GDM1 (cell line): ENCODE data around the gene DAB2IP.
A peak's percentile ranks its signal among the peaks of the same experiment; 100 is the strongest.

Experiments
- DNase-seq: peaks from one replicate; lab custom pipeline; 2025; lab: John Stamatoyannopoulos, UW

The DAB2IP gene

DNA sequence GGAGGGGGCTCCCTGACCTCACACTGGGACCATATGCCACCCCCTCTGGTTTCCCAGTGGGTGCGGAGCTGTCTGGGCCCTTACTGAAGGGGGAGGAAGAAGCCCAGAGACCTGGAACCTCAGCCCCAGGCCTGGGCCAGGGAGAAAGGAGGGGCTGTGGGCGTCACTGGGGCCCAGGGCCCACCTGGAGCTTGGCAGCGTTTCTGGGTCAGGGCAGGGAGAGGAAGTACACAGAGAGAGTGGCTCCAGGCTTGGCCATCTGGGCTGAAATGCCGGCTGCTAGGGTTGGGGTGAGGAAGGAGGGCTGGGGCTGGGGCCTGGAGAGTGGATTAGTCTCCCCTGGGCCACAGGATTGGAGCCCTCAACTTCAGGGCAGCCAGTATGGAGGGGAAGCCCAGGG lies 6.4 kb upstream of the DAB2IP start:
- no peak for DNase-seq

DNA sequence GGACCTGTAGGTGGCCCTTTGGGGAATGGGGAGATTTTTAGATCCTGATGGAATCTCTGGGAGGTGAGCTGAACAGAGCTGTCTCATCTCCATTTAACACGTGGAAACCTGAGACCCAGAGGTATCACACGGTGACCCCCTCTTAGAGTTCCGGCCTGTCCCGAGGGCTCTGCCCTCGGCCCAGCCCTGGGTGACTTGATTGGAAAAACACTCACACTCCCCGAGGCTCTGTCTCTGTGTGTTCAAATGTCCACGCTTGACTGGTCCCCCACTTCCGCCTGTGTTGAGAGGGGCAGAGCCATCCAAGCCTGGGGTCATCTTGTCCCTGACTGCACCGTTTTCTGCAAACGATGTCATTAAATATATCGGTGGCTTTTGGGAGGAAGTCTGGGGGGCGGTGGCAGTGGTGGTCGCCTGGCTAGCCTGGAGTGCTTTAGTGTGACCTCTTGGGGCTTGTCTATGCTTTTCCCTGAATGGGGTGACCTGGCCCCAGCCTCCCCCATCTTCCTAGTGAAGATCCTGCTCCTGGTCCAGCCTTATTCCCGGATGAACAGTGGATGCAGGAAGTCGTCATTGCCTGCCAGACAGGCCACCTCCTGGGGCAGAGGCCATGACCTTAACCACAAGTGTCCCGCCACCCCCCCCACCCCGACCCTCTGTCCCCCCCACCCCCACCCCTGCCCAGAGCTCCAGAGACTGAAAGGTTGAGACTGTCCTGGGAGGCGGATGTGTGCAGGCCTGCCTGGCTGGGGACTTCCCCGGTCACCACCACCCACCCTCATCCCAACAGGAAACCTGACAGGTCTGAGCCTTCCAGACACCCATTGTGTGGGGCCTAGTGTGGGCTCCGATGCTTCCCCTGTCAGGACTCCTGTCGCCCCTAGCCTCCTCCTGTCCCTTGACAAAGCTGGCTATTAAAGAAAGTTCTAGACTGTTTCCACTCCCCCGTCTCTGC lies 5.3 kb upstream of the DAB2IP start:
- DNase-seq: no peak

DNA sequence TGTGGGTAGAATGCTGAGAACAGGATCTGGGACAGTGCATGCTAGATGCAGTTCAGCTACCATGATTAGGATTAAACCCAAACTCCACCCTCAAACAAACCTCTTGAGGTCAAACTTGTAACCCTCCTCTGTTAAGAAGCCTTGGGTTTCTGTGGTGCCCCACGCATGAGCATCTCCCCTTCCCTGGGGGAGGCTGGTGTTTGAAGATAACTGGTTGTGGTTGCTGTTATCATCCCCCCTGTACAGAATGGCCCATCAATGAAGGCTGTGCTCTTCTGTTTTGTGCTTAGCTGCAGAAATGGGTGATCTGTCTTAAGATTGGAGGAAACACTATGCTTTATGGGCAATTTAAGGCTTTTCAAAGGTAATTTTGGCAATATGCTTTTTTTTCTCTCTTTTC lies 4.4 kb upstream of the DAB2IP start:
- no peak for DNase-seq

DNA sequence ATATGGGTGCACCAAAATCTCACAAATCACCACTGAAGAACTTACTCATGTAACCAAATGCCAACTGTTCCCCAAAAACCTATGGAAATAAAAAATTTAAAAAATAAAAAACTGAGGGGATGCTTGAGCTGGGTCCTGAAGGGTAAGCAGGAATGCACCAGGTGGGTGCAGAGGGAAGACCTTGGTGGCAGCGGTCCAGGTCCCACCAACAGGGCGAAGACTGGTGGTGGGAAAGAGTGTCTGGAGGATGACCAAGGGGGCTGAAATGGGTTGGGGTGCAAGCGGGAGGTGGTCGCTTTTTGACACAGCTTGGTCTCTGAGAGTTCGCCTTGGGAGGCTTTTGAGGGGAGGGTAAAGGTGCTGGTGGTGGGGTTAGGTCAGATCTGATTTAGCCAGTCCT lies 3.3 kb upstream of the DAB2IP start:
- DNase-seq: no peak

DNA sequence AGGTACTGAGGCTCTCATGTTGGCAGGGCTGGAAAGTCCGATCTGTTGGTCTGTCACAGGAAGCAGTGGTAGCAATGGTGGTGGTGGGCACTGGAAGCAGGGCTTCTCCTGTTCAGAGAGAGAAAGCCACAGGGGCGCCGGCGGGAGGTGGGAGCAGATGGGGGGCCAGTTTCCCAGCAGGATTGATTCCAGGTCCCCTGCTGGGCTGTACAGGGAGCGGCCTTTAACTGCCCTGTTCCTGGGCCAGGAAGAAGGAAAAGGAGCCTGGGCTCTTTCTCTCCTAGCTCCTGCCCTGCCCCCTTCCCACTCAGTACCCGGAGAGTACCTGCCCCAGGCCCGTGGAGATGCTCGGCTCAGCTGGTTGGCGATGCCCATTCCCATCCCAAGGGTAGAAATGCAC lies 2.6 kb upstream of the DAB2IP start:
- no peak for DNase-seq

DNA sequence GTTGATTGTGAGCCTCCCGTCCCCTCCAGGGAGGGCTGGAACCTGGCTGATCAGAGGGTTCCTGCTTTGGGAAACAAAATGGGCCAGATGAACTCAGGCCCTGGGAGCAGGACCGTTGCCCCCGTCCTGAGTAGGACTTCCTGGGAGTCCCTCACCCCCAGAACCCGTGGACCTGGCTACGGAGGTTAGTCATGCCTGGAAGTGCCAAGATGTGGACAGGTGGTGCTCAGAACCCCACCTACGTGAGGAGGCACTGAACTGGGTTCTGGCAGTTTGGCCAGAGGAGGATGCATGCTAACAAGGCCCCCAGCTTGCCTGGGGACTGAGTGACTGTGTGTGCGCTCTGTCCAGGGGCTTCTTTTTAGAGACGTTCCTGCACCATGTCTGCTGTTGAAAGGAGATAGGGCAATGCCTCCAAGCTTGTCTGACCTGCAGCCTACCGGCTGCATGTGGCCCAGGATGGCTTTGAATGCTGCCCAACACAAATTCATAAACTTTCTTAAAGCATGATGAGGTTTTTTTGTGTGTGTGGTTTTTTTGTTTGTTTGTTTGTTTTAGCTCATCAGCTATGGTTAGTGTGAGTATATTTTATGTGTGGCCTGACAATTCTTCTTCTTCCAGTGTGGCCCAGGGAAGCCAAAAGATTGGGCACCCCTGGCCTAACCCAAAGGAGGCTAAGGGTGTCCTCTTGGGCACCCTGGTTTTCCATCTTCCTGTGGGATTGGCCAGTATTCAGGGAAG lies 1.8 kb upstream of the DAB2IP start:
- DNase-seq: no peak

DNA sequence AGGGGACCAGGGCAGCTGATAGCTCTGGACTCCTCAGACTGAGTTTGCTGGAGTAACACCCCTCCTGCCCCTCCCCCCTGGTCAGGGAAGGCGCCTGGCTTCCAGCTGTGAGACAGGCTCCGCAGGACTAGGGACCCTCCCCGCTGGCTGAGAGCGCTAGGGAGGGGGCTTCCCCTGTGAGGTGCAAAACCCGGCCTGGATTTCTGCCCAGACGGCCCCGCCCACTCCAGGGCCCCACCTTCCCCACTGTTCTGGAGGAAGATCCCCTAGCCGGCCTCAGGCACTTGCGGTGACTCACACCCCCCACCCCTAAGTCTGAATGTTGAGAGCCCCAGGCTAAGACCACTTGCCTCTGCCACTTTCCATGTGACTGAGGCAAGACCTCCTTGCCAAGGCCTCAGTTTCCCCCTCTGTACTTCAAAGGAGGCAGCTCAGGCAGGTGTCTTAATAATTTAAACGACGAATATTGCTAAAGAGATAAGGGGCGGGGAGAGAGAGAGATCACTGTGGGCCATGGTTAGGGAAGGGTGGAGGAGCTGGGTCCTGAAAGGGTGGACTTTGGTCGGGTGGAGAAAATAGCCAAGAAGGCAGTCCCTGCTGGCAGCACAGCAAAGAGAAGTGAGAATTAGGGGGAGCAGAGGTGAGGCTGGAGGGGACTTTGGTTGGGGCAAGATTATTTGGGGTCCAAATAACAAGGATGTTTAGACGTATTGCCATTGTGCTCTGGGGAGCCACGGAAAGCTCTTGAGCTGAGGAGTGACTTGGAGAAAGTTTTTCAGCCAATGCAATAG lies 1.0 kb upstream of the DAB2IP start:
- peak; percentile 68 for DNase-seq

DNA sequence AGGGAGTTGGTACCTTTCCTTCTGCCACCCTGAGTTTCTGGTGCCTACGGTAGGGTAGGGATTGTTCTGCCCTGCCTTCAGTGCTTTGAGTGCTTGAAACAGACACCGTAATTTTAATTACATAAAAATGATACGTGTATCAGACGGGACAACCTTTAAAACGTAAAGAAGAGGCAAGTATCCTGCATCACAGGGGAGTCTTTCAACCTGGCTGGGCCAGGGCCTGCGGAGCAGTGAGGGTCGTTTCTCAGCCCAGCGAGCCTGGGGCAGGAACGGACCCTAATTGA lies 483 bp upstream of the DAB2IP start:
- no peak for DNase-seq

DNA sequence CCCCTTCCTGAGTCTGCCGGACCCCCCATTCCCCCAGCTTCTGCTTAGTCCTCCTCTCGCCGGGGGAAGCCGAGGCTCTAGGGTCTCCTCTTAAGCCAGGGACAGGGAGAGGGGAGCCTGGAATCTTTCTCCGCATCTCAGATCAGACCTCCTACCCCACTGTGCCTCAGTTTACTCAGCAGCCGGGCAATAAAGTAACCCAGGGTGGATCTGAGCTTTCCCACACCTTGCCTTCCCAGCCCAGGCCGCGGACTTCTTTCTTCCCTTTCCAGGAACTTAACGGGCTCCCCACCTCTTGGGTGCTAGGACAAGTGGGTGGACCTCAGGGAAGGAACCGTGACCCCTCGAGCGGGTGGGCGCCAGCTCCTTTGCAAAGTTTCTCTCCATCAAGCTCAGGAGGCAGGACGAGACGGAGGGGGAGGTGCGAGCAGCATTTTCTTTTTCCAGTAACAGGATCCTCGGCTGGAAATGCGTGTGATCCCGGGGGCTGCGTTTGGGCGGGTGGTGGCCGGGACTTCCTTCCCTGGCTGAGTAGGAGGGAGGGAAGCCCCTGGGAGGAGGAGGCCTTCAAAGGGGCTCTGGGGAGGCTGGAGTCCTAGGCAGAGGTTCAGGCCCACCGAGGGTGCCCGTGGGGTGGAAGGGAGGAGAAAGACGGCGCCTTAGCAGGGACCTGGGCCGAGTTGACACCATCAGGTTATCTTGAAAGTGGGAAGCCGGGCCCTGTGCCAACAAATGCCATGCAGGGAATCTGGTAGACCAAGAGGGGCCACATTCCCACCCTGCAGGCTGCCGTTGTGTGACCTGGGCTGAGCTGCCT lies 795 bp downstream of the DAB2IP start:
- no peak for DNase-seq

DNA sequence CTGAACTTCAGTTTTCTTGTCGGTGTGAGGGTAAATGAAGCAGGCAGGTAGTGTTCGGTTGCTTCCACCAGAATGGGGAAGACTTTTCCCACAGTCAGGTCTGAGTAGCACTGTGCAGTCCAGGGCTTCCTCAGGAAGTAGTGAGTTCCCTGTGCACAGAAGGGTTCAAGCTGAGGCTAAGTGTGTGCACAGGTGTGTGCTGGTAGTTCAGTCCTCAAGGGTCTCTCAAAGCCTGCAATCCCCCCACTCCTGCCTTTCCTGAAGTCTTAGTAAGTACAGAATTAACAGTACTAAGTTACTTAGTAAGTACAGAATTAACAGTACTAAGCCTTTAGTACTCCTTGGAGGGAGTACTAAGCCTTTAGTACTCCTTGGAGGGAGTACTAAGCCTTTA lies 1.4 kb downstream of the DAB2IP start:
- no peak for DNase-seq

DNA sequence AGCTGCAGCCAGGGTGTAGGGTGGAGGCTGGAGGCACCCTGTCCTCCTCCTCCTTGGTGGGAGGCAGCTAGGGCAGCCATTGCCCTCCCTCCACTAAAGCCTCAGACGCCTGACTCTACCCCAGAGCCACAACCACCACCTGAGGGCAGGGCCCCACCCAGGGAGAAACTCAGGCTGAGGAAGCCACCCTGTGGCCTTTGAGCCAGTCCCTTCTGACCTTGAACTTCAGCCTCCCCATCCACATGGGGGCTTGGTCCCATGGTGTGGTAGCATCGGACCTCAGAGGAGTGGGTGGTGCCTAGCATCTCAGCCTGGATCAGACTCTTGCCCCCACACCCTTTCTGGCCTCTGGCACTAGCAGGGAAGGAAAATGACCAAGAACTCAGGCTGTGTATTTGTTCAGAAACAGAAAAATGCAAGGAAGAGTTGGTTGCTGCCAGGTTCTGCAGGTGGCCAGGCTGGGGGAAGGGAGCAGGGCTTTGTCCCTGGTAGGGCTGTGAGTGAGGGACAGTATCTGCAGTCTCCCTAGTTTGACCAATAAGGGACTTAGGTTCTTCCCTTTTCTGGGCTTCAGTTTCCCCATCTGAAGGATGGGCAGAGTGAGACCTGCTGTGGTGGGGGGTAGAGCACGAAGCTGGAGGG lies 3.2 kb downstream of the DAB2IP start:
- DNase-seq: no peak

DNA sequence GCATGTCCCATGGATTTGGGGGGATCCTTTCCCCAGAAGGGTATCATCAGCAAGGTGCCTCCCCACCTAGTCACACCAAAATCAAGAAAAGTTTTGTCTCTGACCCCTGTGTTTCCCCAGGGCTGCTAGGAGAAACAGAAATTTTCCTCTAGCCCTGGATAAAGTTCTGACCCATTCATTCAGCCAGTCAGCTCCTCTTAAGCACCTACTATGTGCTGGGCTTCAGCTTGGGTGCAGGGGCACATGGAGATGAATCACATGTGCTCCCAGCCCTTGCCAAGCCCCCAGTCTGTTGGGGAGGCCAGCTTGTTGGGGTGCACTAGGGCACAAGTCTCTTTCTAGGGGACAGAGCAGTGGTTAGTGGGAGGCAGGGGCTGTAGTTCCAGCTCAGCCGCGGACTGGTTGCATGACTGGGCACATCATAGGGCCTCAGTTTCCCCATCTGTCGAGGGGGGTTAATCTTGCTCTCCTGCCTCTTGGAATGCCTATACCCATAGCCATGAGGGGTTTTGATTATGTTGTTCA lies 3.9 kb downstream of the DAB2IP start:
- no peak for DNase-seq

DNA sequence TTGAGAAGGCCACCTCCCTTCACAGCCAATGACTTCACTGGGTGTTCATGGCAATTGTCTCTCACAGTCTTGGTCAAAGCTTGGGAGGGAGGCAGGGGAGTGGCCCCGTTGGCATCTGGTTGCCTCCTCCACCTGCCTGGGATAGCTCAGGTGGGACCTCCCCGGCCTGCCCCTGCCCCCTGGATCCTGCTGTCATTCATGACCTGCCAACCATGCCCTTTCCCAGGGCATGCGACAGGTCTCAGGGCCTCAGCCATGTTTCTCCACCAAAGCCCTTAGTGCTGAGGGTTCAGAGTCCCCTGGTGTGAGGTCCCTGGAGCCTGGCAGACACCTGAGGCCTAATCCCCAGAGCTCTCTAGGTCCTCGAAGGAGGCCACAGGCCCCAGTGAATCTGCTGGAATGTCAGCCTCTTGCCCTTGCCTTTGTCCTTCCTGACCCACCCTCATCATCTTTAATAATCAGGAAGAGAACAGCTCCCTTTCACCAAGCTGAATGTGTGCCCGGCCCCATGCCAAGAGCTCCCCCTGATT lies 5.6 kb downstream of the DAB2IP start:
- no peak for DNase-seq

DNA sequence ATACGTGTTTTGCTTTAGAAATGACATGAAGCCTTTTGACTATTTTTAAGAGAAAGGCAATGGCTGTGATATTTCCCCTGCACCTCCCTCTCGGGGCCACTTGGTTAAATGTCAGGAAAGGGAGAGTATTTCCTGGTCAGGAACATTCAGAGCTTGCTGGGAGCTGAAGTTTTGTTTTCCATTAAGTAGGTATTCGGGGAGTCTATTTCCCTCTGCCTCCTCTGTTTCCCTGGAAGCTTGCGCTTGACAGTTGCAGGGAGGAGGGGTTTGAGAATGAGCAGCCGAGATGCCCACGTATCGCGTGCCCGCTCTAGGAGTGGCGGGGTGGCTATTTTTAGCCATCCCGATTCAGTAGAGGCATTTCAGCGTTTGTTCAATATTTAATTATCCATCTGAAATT lies 6.7 kb downstream of the DAB2IP start:
- DNase-seq: no peak

DNA sequence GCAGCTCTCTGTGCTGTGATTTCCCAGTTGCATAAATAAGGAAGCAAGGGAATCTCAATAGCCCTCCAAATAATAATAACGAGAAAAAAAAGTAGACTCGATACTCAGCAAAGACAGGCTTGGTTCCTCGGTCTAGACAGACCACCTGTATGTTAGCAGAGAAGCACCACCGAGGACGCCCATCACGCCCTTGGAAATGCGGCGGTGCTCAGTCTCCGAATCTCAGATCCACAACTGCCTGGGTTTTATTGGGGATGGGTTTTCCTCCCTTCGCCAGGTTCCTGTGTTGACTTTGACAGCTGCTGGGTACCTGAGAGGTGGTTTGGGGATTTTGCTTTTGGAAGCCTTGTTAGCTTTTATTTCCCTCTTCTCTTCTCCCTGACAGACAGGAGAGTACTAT lies 7.2 kb downstream of the DAB2IP start:
- no peak for DNase-seq

DNA sequence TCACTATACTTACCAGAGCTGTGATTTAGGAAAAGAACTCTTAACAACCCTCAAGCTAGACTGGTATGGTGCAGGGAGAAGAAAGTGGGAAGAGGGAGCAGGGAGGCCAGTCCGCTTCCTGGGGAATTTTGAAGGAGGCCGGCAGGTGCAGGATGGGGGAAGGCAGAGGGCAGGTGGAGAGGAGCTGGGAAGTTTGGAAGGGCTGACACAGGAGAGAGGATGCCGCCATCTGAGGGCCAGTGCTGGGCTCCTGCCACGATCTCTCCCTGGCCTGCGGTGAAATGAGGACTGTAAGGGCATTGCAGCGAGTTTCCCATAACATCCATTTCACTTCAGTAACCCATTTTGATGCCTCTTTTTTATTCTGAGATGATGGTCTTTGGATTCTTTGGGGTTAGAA lies 8.9 kb downstream of the DAB2IP start:
- DNase-seq: no peak

DNA sequence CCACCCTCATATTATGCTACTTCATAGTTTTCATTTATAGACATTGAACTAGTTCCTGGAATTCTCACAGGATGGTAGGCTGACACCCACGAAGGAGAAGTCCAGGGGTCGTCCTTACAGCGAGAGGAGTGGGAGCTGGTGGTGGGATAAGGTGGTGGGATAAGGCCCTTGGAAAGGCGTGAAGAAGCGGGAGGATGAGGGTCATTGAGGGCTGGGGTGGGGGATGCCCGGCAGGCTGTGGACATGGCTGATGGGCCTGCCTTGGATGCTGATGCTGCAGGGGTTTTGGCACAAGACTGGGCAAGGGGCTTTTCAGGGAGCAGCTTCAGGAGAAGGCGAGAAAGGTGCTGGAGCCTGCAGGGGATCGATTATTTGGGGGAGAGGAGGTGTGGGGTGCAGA lies 9.4 kb downstream of the DAB2IP start:
- no peak for DNase-seq

DNA sequence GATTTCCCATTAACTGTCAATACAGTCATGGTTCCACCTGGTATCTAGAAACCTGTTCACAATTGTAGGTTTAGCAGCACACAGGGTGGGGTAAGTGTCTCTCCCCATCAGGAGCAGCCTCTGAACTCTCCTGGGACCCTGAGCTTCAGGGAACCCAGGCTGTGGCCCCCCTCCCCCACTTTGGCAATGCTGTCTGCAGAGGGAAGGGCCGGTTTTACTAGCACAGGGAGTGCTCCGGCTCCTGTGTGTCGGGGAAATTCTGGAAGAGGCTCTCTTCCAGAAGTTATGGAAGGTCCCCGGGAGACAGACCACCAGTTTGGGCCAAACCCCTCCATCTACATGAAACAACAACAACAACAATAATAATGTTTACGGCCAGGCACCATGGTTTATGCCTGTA lies 9.9 kb downstream of the DAB2IP start:
- no peak for DNase-seq

DNA sequence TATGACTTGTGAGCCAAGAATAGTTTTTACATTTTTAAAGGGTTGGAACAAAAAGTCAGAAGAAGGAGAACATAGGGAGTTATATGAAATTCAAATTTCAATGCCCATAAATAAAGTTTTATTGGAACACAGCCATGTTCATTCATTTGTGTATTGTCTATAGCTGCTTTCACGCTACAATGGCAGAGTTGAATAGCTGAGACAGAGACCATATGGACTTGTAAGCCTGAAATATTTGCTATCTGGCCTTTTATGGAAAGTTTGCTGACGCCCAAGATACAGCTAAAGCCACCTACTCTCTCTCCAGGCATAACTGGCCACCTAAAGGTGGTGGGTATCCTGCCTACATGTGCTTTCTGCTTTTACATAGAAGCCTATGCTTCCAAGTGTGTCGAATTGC lies 10.9 kb downstream of the DAB2IP start:
- no peak for DNase-seq

DNA sequence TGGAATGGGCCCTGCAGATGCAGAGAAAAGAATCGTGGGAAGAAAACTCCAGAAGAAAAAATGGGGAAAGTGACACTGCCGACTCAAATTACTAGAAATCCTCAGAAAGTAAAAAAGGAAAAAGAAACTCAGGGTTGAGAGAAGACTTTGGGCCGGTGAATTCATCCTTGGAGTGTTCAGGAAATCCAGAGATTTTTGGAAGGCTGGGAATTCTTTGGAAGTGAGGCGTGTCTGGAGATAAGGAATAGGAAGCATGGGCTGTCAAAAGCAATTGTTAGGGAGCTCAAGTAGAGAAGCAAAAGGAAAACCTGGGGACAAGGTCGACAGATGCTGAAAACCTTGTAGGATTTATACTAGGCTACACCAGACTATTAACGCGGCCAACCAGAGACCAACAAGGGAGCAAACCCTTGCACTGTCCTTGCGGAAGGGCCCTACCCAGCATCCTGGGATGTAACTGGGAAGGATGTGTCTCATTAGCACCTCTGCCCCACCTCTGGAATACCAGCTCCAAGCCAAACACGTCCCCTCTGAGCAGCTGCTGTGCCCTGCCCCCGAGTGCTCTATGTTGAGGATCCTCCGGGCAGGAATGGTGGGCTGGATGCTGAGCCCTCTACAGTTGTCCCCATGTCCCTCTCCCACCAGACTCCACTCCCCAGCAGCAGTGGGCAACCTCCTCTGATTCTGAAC lies 11.6 kb downstream of the DAB2IP start:
- no peak for DNase-seq
